Testis (tissue), 3 donors: ENCODE data around the gene TVP23A. TPM values are rescaled to one million over a fixed set of nuclear protein-coding genes. Genes with fewer than 3 reads are reported as not detected.
"Not testable (repeated sequence)": the region's sequence is repeated elsewhere in the genome, so short reads cannot be mapped to it uniquely, and the experiment has no call there.

Source experiments
- DNase-seq: peaks from one replicate; pipeline ENCODE4 v3.0.0-alpha.2; 2019
- H3K27ac ChIP-seq, 2 donors: fragments of 200-600 bp; sonication (generic); one replicate each; pipeline ENCODE4 v1.5.1; 2019
- H3K27me3 ChIP-seq: fragments of 200-600 bp; sonication (generic); one replicate; pipeline ENCODE4 v1.5.1; 2019
- H3K36me3 ChIP-seq: fragments of 200-600 bp; sonication (generic); one replicate; pipeline ENCODE4 v1.5.1; 2017; ENCODE audit warnings: low read depth; ENCODE audit errors: missing control alignments
- H3K4me1 ChIP-seq: fragments of 200-600 bp; sonication (generic); one replicate; pipeline ENCODE4 v1.5.1; 2019
- H3K4me3 ChIP-seq, 2 donors: fragments of 200-600 bp; sonication (generic); one replicate each; pipeline ENCODE4 v1.5.1; 2017 to 2019
- H3K9me3 ChIP-seq: fragments of 200-600 bp; sonication (generic); one replicate; pipeline ENCODE4 v1.5.1; 2017
- POLR2A ChIP-seq: fragments of 450-650 bp; IDR thresholded peaks from one replicate; pipeline ENCODE4 v1.6.1; 2017; ENCODE audit warnings: antibody characterized with exemption, mild to moderate bottlenecking, moderate library complexity
- WGBS, 2 donors: methylation state at CpG; one replicate each; pipeline ENCODE4 v1.1.5; 2018; 5-methylcytosine and 5-hydroxymethylcytosine counted together
- intact Hi-C: fragments of 100-400 bp; cut with DNase I; formaldehyde crosslinking; loops from one replicate; pipeline ENCODE4 v1.15.1; 2023; ENCODE audit warnings: low total_unique reads
- polyA plus RNA-seq: library from polyadenylated mRNA; stranded (reverse); fragments of 350-450 nt; fragmentation: Illumina TruSeq; extraction: RNeasy Lipid Tissue Mini Kit (QIAGEN cat#74804); gene quantifications from one replicate; pipeline ENCODE4 v1.2.3, GENCODE V29; 2014; ENCODE audit warnings: low read depth, low replicate concordance; ENCODE audit not compliant: insufficient read depth
- total RNA-seq, 2 donors: library from RNA; depleted of rRNA; stranded (reverse); fragments of >200 nt; gene quantifications; one replicate each; pipeline ENCODE4 v1.2.3, GENCODE V29; 2016
- TF ChIP-seq, protein P1 (sequence below), 3 experiments: fragments of 450-650 bp in 2 of 3; fragments of 200-600 bp in 1 of 3; sonication (generic) in 1 of 3; IDR thresholded peaks; one replicate each; pipeline ENCODE4 v1.5.1; 2016 to 2019; ENCODE audit warnings: antibody characterized with exemption in 3 of 3, mild to moderate bottlenecking in 2 of 3, moderate library complexity in 1 of 3

TVP23A gene
- total and polyA plus RNA-seq, 3 donors from 2014 or later = 1.7 to 4.2 (median 3.5) TPM

DNA sequence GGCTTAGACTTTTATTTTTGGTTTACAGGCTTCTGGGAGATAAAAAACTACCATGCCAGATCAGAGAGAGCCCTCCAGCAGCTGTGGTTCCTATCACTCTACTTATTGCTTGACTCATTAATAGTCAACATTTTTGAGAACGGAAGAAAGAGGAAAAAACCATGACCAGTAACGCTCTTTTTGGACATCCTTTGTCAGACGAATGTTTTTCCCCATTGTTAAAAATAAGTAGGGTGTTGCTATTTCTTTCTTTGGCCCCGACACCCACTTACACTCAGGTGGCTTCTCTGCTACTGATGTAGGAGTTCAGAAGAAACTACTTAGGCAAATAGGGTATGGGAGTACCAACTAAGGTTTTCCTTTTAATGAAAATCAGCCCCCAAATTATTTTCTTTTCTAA is 27.5 kb downstream of the TVP23A start:
- 79 to 90% methylated on average over 4 of the region's 4 CpGs for WGBS, 2 donors
- intact Hi-C loops = no loop called here
- DNase-seq = no peak
- no peaks in the 10 kb centered on the region for H3K27me3 ChIP-seq
- TF ChIP-seq, protein P1, sequence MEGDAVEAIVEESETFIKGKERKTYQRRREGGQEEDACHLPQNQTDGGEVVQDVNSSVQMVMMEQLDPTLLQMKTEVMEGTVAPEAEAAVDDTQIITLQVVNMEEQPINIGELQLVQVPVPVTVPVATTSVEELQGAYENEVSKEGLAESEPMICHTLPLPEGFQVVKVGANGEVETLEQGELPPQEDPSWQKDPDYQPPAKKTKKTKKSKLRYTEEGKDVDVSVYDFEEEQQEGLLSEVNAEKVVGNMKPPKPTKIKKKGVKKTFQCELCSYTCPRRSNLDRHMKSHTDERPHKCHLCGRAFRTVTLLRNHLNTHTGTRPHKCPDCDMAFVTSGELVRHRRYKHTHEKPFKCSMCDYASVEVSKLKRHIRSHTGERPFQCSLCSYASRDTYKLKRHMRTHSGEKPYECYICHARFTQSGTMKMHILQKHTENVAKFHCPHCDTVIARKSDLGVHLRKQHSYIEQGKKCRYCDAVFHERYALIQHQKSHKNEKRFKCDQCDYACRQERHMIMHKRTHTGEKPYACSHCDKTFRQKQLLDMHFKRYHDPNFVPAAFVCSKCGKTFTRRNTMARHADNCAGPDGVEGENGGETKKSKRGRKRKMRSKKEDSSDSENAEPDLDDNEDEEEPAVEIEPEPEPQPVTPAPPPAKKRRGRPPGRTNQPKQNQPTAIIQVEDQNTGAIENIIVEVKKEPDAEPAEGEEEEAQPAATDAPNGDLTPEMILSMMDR (IDR thresholded peaks at IDR 0.05) = no peak
- no peak for TF ChIP-seq POLR2A
- no peaks in the 10 kb centered on the region for H3K4me1 ChIP-seq
- H3K9me3 ChIP-seq = no peaks in the 10 kb centered on the region
- H3K4me3 ChIP-seq = no peak overlapping the region
- no peak overlapping the region for H3K27ac ChIP-seq
- no peaks in the 10 kb centered on the region for H3K36me3 ChIP-seq

DNA sequence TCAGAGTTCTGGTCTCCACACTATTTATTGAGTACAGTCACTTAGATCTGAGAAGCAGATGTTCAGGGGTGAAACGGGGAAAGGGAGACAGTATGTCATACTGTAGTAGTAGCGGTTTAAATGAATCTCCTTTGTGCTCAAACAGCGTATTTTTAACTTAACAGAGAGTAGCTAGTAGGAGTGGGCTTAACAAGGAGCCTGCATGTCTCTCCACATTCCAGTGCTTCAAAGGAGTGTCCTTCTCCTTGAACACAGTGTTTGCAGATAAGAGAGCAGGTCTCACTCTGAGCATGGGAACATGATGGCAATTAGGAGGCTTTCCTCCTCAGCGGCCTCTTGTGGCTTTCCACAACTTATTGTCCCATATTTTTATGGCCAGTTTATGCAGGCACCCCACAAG is 30.0 kb downstream of the TVP23A start:
- H3K4me1 ChIP-seq, H3K4me3 ChIP-seq, H3K36me3 ChIP-seq, H3K27ac ChIP-seq, intact Hi-C loops, DNase-seq, H3K27me3 ChIP-seq, H3K9me3 ChIP-seq: not testable (repeated sequence)
- 54 to 72% methylated on average over 4 of the region's 4 CpGs for WGBS, 2 donors

DNA sequence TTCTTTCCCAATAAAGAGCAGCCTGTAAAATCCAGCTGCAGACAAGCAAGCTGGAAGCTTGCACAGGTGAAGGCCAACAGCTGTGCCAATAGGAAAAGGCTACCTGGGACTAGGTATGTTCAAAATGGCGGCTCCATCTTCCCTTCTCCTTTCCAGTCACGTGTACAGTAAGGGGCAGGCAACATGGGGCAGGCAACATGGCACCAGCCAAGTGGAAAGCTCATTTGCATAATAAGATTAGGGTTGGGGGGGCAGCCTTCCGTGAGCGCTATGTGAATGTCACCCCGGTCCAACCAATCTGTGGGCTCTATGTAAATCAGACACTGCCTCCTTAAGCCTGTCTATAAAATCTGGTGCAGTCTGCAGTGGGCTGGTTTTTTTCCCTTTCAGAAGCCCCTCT is 31.3 kb downstream of the TVP23A start:
- Histone ChIP-seq H3K4me1 (no peaks in the 10 kb centered on the region), H3K36me3 (no peaks in the 10 kb centered on the region), H3K4me3 (no peak overlapping the region), H3K27me3 (no peaks in the 10 kb centered on the region), H3K9me3 (no peaks in the 10 kb centered on the region), H3K27ac (no peak overlapping the region)
- DNase-seq = no peak
- intact Hi-C loops = no loop called here
- WGBS, 2 donors = 75 to 89% methylated on average over 5 of the region's 5 CpGs
- no peak for TF ChIP-seq POLR2A
- TF ChIP-seq, protein P1 (IDR thresholded peaks at IDR 0.05) = no peak

DNA sequence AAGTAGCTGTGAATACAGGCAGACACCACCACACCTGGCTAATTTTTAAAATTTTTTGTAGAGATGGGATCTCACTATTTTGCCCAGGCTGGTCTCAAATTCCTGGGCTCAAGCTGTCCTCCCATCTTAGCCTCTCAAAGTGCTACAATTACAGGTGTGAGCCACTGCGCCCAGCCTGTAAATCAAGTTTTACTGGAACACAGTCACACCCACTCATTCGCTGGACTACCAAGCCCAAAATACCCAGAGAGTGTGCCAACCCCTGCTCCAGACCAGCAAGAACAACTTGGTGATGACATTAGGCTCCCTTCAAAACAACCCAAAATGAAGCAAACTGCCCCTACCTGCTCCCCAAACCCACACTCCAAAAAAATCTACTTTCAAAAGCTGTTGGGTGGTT is 36.0 kb downstream of the TVP23A start:
- intact Hi-C loops = no loop called here
- H3K36me3 ChIP-seq = no peaks in the 10 kb centered on the region
- TF ChIP-seq POLR2A = no peak
- TF ChIP-seq, protein P1 (IDR thresholded peaks at IDR 0.05) = no peak
- no peak overlapping the region for H3K4me3 ChIP-seq
- H3K9me3 ChIP-seq = no peaks in the 10 kb centered on the region
- no peaks in the 10 kb centered on the region for H3K27me3 ChIP-seq
- H3K4me1 ChIP-seq = no peaks in the 10 kb centered on the region
- WGBS, 2 donors = 92 to 100% methylated on average over 2 of the region's 2 CpGs
- no peak overlapping the region for H3K27ac ChIP-seq
- DNase-seq = no peak

DNA sequence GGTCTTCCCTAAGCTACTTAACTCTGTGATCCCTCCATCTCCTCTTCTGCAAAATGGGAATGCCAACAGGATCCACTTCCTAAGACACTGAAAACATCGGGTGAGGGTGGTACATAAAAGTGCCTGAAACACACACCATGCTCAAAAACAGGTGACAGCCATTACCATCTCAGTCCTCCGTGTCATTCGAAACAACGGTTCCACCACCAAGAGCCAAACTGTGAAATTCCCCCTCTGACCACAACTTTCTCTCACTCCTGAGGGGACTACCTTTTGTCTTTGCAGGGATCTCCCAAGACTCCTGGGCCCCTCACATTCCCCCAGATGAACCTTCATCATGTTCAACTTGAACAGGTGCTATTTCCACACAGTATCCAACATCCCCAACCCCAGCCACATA is 38.0 kb downstream of the TVP23A start:
- Histone ChIP-seq H3K4me3 (no peak overlapping the region), H3K27ac (no peak overlapping the region), H3K27me3 (no peaks in the 10 kb centered on the region), H3K9me3 (no peaks in the 10 kb centered on the region), H3K4me1 (no peaks in the 10 kb centered on the region), H3K36me3 (no peaks in the 10 kb centered on the region)
- 90 to 93% methylated on average over 4 of the region's 4 CpGs for WGBS, 2 donors
- no peak for DNase-seq
- intact Hi-C loops = no loop called here
- TF ChIP-seq, protein P1 (IDR thresholded peaks at IDR 0.05) = no peak
- TF ChIP-seq POLR2A = no peak

DNA sequence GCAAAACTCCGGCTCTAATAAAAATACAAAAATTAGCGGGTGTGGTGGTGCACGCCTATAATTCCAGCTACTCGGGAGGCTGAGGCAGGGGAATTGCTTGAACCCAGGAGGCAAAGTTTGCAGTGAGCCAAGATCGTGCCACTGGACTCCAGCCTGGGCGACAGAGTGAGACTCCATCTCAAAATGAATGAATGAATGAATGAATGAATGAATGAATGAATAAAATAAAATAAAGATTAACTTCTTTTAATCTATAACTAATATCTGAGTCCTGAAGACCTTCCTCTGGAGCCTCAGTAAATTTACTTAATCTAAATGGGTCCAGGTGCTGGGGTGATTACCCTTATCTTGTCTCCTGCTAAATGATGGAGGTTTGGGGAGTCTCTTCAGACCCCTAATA is 38.7 kb downstream of the TVP23A start:
- intact Hi-C loops, H3K4me1 ChIP-seq, DNase-seq, H3K27ac ChIP-seq, H3K27me3 ChIP-seq, H3K9me3 ChIP-seq, H3K36me3 ChIP-seq, H3K4me3 ChIP-seq: not testable (repeated sequence)
- 91 to 93% methylated on average over 6 of the region's 6 CpGs for WGBS, 2 donors
